RWPE1 (cell line): ENCODE results near the gene WDR89.

Source experiments
- CTCF ChIA-PET: fragments of 350-600 bp; sonication (Branson Sonifier 250); formaldehyde crosslinking; extraction: SDS; loops from one replicate; lab custom pipeline; 2021; lab: Yijun Ruan, JAX
- POLR2A ChIA-PET: fragments of 400-600 bp; formaldehyde crosslinking; extraction: SDS; loops from one replicate; lab custom pipeline; 2020; ENCODE audit warnings: antibody characterized with exemption; ENCODE audit not compliant: low non-redundant PET; lab: Yijun Ruan, JAX
- DNase-seq: peaks from one replicate; pipeline ENCODE4 v3.0.0; 2012; ENCODE audit warnings: low spot score
- H3K27ac ChIP-seq: fragments of 450-650 bp; 2 replicates; pipeline ENCODE4 v1.5.1; 2017
- CTCF ChIP-seq: fragments of 450-650 bp; conservative IDR thresholded peaks from 2 replicates; pipeline ENCODE4 v1.5.1; 2017; ENCODE audit warnings: low read depth, mild to moderate bottlenecking

WDR89 gene

GRCh38 chr14:63562405-63562804, 79.3 kb downstream of the WDR89 start:
- ChIA-PET POLR2A (no interaction called here), CTCF (interaction anchor here (0.7 kb wide), 1 partner anchor 207 kb away, joined by 3 read pairs; no protein-coding TSS in a partner anchor)
- no peak for DNase-seq
- no peak for TF ChIP-seq CTCF
- no peak overlapping the region for H3K27ac ChIP-seq

- no peak for TF ChIP-seq CTCF
- no peak overlapping the region for H3K27ac ChIP-seq
- CTCF ChIA-PET: interaction anchor here (0.6 kb wide), 1 partner anchor 15 kb away, joined by 4 read pairs; no protein-coding TSS in a partner anchor
- POLR2A ChIA-PET: no interaction called here
- no peak for DNase-seq
These were observed 86.1 kb downstream of the WDR89 start for GRCh38 chr14:63555572-63555971.

- no peak overlapping the region for H3K27ac ChIP-seq
- CTCF ChIA-PET: interaction anchor here (0.6 to 0.7 kb wide), 3 partner anchors 72 to 241 kb away, joined by 3 read pairs; no protein-coding TSS in a partner anchor
- TF ChIP-seq CTCF: no peak
- POLR2A ChIA-PET: no interaction called here
- peak; percentile 49 for DNase-seq
These were observed 90.3 kb downstream of the WDR89 start for GRCh38 chr14:63551332-63551731.

- no peak for TF ChIP-seq CTCF
- POLR2A ChIA-PET: no interaction called here
- CTCF ChIA-PET: interaction anchor here (0.5 kb wide), 1 partner anchor 105 kb away, joined by 5 read pairs; no protein-coding TSS in a partner anchor
These were observed 93.8 kb downstream of the WDR89 start for GRCh38 chr14:63547798-63548335.

More at GRCh38 chr14:63547798-63548335, 93.8 kb downstream of the WDR89 start:
- no peak for DNase-seq
- no peak overlapping the region for H3K27ac ChIP-seq
